Esophagus squamous epithelium (tissue), 4 donors: ENCODE measurements around the gene CLEC10A.

ENCODE experiments used
- POLR2A ChIP-seq, 4 donors: fragments of 450-650 bp; IDR thresholded peaks; one replicate each; pipeline ENCODE4 v1.6.1; 2017; ENCODE audit warnings: antibody characterized with exemption in 4 of 4, mild to moderate bottlenecking in 4 of 4, moderate library complexity in 3 of 4
- TF ChIP-seq, protein P1 (sequence below), 6 experiments: fragments of 450-650 bp in 4 of 6; fragments of 200-600 bp in 2 of 6; sonication (generic) in 2 of 6; IDR thresholded peaks; one replicate each; pipeline ENCODE4 v1.5.1; 2016 to 2019; ENCODE audit warnings: antibody characterized with exemption in 6 of 6, mild to moderate bottlenecking in 4 of 6, moderate library complexity in 4 of 6

DNA sequence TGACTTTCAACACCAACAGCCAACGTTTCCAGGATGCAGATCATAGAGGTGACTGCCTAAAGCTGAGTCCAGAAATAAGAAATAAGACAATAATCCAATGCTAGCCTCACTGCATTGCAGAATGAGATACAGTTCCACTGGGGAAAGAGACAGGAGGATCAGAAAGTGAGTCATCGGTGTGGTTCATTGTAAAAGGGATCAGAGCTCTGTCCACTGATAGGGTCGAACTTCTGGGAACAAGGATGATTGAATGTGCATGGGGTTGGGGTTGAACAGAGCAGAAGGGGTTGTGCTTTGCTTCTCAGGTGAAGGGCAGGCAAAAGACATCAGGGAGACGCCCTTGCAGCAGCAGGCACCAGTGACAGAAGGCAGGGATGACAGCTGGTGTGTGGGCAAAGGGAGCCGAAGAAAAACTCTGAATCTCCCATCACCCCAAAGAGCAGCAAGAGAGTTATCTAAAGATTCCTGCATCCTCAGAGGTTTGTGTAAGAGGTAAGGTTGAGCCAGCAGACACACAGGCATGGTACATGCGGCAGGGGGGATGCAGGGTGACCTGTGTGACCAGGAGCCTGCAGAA is 16.4 kb downstream of the CLEC10A start:
- TF ChIP-seq, protein P1, sequence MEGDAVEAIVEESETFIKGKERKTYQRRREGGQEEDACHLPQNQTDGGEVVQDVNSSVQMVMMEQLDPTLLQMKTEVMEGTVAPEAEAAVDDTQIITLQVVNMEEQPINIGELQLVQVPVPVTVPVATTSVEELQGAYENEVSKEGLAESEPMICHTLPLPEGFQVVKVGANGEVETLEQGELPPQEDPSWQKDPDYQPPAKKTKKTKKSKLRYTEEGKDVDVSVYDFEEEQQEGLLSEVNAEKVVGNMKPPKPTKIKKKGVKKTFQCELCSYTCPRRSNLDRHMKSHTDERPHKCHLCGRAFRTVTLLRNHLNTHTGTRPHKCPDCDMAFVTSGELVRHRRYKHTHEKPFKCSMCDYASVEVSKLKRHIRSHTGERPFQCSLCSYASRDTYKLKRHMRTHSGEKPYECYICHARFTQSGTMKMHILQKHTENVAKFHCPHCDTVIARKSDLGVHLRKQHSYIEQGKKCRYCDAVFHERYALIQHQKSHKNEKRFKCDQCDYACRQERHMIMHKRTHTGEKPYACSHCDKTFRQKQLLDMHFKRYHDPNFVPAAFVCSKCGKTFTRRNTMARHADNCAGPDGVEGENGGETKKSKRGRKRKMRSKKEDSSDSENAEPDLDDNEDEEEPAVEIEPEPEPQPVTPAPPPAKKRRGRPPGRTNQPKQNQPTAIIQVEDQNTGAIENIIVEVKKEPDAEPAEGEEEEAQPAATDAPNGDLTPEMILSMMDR (IDR thresholded peaks at IDR 0.05) = no peak
- TF ChIP-seq POLR2A (IDR thresholded peaks at IDR 0.05) = no peak
